Body of pancreas (tissue), 4 donors: ENCODE data around the gene RBM38.

ENCODE experiments used
- CTCF ChIP-seq, 7 experiments: fragments of 450-650 bp in 4 of 7; fragments of 200-600 bp in 3 of 7; sonication (generic) in 3 of 7; IDR thresholded peaks; one replicate each; pipeline ENCODE4 v1.5.1; 2016 to 2019; ENCODE audit warnings: antibody characterized with exemption in 7 of 7
- POLR2A ChIP-seq, 3 donors: fragments of 450-650 bp; IDR thresholded peaks; one replicate each; pipeline ENCODE4 v1.6.1; 2016; ENCODE audit warnings: antibody characterized with exemption in 3 of 3, mild to moderate bottlenecking in 2 of 3

DNA sequence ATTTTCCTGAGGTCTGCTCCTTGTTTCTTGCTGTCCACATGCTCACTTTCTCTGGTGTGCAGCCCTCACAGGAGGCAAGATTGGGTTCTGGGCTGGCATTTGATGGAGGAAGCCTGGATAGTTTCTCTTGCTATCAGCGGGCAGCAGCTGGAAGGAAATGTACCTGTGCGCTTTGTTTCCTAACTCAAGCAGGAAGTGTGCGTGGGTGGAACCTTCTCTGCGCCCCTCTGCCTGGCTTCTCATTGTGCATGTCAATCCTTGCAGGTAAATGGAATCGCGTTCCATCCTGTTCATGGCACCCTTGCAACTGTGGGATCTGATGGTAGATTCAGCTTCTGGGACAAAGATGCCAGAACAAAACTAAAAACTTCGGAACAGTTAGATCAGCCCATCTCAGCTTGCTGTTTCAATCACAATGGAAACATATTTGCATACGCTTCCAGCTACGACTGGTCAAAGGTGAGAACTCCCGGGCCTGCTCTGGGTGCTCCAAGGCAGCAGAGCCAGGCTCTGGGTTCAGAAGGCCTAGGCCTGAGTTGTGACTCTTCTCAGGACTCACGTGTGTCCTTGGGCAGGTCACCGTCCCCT is 16.8 kb upstream of the RBM38 start:
- TF ChIP-seq CTCF (IDR thresholded peaks at IDR 0.05) = no peak
- TF ChIP-seq POLR2A (IDR thresholded peaks at IDR 0.05) = no peak
